ENCODE results near the gene DOK4.

GRCh38 chr16:57486858-57487834 is 853 bp upstream of the DOK4 start:
- TF ChIP-seq CTCF (conservative IDR thresholded peaks at IDR 0.05; ENCODE audit: low read length) (no peak), EZH2phosphoT487 (IDR thresholded peaks at IDR 0.05; ENCODE audit: borderline replicate concordance) (no peak)
